Kidney (tissue), 14 donors: Measurements from ENCODE around the gene KCNJ15. TPM values are rescaled to one million over a fixed set of nuclear protein-coding genes. Genes with fewer than 3 reads are reported as not detected.

Experiments used
- DNase-seq, 5 donors: peaks; one replicate each; pipeline ENCODE4 v3.0.0-alpha.2; 2013 to 2020
- FAIRE-seq: peaks from 2 replicates; lab custom pipeline; 2012; peaks lifted over from hg19 to GRCh38; lab: Jason Lieb, UNC
- H3K27ac ChIP-seq, 2 donors: one replicate each; pipeline ENCODE4 v1.7.0; 2013; ENCODE audit warnings: low read depth in 2 of 2, low read length in 2 of 2, inconsistent platforms in 1 of 2
- H3K27me3 ChIP-seq: one replicate; pipeline ENCODE4 v1.7.1; 2013; ENCODE audit warnings: low read length, inconsistent platforms; ENCODE audit not compliant: control insufficient read depth, insufficient read depth
- H3K36me3 ChIP-seq, 3 donors: one replicate each; pipeline versions ENCODE4 v1.7.0 to v1.7.1; 2013; ENCODE audit warnings: low read length in 3 of 3, control low read depth in 1 of 3, inconsistent platforms in 1 of 3; ENCODE audit not compliant: insufficient read depth in 3 of 3, control insufficient read depth in 2 of 3
- H3K4me1 ChIP-seq, 3 donors: one replicate each; pipeline versions ENCODE4 v1.7.0 to v1.7.1; 2013; ENCODE audit warnings: low read length in 3 of 3, inconsistent platforms in 1 of 3, low read depth in 1 of 3; ENCODE audit not compliant: control insufficient read depth in 2 of 3, insufficient read depth in 2 of 3
- H3K4me3 ChIP-seq, 3 donors: one replicate each; pipeline versions ENCODE4 v1.7.0 to v1.8.1; 2013; ENCODE audit warnings: low read length in 3 of 3, control low read depth in 1 of 3, inconsistent platforms in 1 of 3
- H3K9ac ChIP-seq, 3 donors: one replicate each; pipeline versions ENCODE4 v1.7.0 to v1.7.1; 2013; ENCODE audit warnings: low read length in 3 of 3, control low read depth in 1 of 3, inconsistent platforms in 1 of 3
- H3K9me3 ChIP-seq, 3 donors: one replicate each; pipeline versions ENCODE4 v1.7.0 to v1.7.1; 2013; ENCODE audit warnings: low read length in 3 of 3, control low read depth in 1 of 3, inconsistent platforms in 1 of 3; ENCODE audit not compliant: control insufficient read depth in 2 of 3, insufficient read depth in 1 of 3
- CTCF ChIP-seq: IDR thresholded peaks from 3 replicates; pipeline ENCODE4 v1.5.1; 2012; ENCODE audit warnings: mild to moderate bottlenecking, moderate library complexity, borderline replicate concordance; ENCODE audit not compliant: insufficient read depth; ENCODE audit errors: extremely low read depth
- intact Hi-C: fragments of 100-400 bp; cut with DNase I; formaldehyde crosslinking; loops from one replicate; pipeline ENCODE4 v1.11.1; 2022
- polyA plus RNA-seq: library from polyadenylated mRNA; stranded (reverse); fragments of 350-450 nt; fragmentation: Illumina TruSeq; extraction: RNeasy Lipid Tissue Mini Kit (QIAGEN cat#74804); gene quantifications from one replicate; pipeline ENCODE4 v1.2.3, GENCODE V29; 2014; ENCODE audit warnings: low read depth, low replicate concordance; ENCODE audit not compliant: insufficient read depth
- total RNA-seq: library from RNA; stranded (reverse); fragmentation: NEBNext Ultra II Directional; extraction: Animal tissue kit (Norgen Biotek cat#: 25700); gene quantifications from one replicate; pipeline ENCODE4 v1.2.1, GENCODE V29; 2021
- donor health status: control.
- donor health status: control.
- donor health status: control.
- donor health status: control.
- donor health status: control.
- donor health status: DM: yes; HTN: yes; CAD: no.
- donor health status: Normal renal cell carcinoma (clear cell type).

Gene KCNJ15
- total and polyA plus RNA-seq, 2 donors from 2014 or later: 102 to 142 TPM

- H3K27ac ChIP-seq: peak overlapping the region; percentile 49 to 63
- intact Hi-C loops: no loop called here
- peak overlapping the region in 1 of 3 donors; percentile 14 for H3K4me3 ChIP-seq
- H3K9ac ChIP-seq: peak overlapping the region in 1 of 3 donors; percentile 13
- no peaks in the 10 kb centered on the region for H3K36me3 ChIP-seq
- TF ChIP-seq CTCF: no peak
- peak in 2 of 5 donors; percentile 54 for DNase-seq
- no peaks in the 10 kb centered on the region for H3K9me3 ChIP-seq
- H3K4me1 ChIP-seq: peaks cover 6 to 33% (median 10%) of the 10 kb centered on the region in 3 donors
- FAIRE-seq: peak; percentile 80
- H3K27me3 ChIP-seq: no peaks in the 10 kb centered on the region
Measured at GRCh38 chr21:38240129-38240528, 16.7 kb upstream of the KCNJ15 start.

GRCh38 chr21:38241029-38241740 lies 15.6 kb upstream of the KCNJ15 start:
- Histone ChIP-seq H3K9me3 (no peaks in the 10 kb centered on the region), H3K27me3 (no peaks in the 10 kb centered on the region), H3K4me3 (peak overlapping the region in 1 of 3 donors; percentile 3), H3K9ac (peak overlapping the region in 1 of 3 donors; percentile 13), H3K27ac (peak overlapping the region; percentile 45 to 63), H3K4me1 (peaks cover 6 to 33% (median 10%) of the 10 kb centered on the region in 3 donors), H3K36me3 (no peaks in the 10 kb centered on the region)
- intact Hi-C loops: no loop called here
- no peak for FAIRE-seq
- TF ChIP-seq CTCF: no peak
- DNase-seq: no peak

- FAIRE-seq: no peak
- no peak for TF ChIP-seq CTCF
- intact Hi-C loops: no loop called here
Measured at GRCh38 chr21:38242061-38242460, 14.7 kb upstream of the KCNJ15 start.

More at GRCh38 chr21:38242061-38242460, 14.7 kb upstream of the KCNJ15 start:
- DNase-seq: no peak
- H3K27ac ChIP-seq: peak overlapping the region in 1 of 2 donors; percentile 26
- no peaks in the 10 kb centered on the region for H3K27me3 ChIP-seq
- H3K4me1 ChIP-seq: peaks cover 6 to 27% (median 10%) of the 10 kb centered on the region in 3 donors
- no peaks in the 10 kb centered on the region for H3K9me3 ChIP-seq
- H3K4me3 ChIP-seq: peak overlapping the region in 1 of 3 donors; percentile 11
- H3K36me3 ChIP-seq: no peaks in the 10 kb centered on the region
- no peak overlapping the region for H3K9ac ChIP-seq
